ENCODE results near the gene SALL4. TPM values are rescaled to one million over a fixed set of nuclear protein-coding genes. Genes with fewer than 3 reads are reported as not detected.

The SALL4 gene
- total and polyA plus RNA-seq, 8 donors, result under 0.01 to 2.8 (median 0.69) TPM; not detected in 4

DNA sequence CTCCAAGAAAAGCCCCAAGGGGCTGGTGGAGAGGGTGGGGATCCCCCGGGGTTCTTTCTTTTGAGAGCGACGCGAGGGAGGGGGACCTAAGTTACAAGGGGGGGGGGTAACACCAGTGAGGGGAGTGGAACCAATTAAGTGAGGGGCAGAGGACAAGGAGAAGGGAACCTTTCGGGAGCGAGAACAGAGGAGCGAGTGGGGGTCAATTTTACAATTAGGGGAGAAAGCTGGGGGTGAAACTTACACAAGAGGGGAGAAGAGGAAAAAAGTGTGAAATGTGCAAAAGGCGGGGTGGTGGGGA lies 548 bp downstream of the SALL4 start:
- TF ChIP-seq, protein P1, sequence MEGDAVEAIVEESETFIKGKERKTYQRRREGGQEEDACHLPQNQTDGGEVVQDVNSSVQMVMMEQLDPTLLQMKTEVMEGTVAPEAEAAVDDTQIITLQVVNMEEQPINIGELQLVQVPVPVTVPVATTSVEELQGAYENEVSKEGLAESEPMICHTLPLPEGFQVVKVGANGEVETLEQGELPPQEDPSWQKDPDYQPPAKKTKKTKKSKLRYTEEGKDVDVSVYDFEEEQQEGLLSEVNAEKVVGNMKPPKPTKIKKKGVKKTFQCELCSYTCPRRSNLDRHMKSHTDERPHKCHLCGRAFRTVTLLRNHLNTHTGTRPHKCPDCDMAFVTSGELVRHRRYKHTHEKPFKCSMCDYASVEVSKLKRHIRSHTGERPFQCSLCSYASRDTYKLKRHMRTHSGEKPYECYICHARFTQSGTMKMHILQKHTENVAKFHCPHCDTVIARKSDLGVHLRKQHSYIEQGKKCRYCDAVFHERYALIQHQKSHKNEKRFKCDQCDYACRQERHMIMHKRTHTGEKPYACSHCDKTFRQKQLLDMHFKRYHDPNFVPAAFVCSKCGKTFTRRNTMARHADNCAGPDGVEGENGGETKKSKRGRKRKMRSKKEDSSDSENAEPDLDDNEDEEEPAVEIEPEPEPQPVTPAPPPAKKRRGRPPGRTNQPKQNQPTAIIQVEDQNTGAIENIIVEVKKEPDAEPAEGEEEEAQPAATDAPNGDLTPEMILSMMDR (IDR thresholded peaks at IDR 0.05), result no peak
- Histone ChIP-seq H3K9me3 (no peaks in the 10 kb centered on the region), H3K27ac (no peak overlapping the region), H3K36me3 (no peaks in the 10 kb centered on the region), H3K4me3 (peak overlapping the region; percentile 37 to 60 (median 40)), H3K4me1 (peaks cover 19 to 31% (median 27%) of the 10 kb centered on the region in 4 donors), H3K27me3 (peaks cover 15 to 56% (median 30%) of the 10 kb centered on the region in 3 donors)
- intact Hi-C loops (cut with DNase I; ENCODE audit: low total_unique reads), result no loop called here
- 2 to 12% (median 3%) methylated on average over 7 to 8 of the region's 8 CpGs for WGBS, 5 donors
- DNase-seq, result no peak

DNA sequence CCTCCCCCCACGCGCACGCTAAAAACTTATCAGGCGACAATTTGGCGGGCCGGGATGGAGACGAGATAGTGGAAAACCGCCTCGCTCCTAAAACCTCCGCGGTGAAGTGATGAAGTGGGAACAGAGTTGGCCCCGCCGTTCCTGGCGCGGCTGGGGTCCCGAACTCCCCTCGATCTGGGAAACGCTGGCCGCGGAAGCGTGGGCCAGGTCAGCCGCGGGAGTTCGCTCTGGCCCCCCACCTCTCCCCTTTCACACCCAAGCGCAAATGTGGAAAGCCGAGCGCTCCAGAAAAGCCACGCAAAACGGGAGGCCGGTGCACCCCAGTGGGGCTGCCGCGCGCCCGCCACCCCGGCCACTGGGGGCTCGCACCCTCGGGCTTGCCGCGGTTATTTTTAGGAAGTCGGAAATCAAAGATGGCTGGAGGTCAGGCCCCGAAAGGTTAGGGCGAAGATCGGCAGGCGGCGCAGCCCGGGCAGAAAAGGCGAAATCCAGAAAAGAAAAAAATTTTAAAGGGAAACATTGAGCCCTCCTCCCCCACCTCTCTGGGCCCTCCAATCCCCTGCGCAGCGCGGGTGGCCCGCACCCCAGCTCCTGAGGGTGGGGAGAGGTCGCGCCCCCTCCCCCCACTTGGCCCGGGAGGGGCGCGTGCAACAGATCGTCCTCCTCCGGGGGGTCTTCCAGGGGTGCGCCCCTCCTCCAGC lies 1.0 kb downstream of the SALL4 start:
- peaks cover 15 to 56% (median 30%) of the 10 kb centered on the region in 3 donors for H3K27me3 ChIP-seq
- intact Hi-C loops (cut with DNase I; ENCODE audit: low total_unique reads), result no loop called here

DNA sequence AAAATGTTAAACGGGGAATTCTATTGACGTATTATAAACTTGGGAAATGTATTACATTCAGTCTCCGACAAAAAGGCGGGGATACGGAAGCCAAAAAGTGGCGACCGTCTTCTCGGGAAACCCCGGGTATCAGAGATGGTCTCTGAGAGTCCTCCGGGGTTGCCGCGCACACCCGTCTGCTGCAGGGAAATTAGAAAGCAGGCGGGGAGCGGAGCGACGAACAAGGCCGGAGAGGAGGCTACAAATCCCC lies 1.5 kb downstream of the SALL4 start:
- H3K4me1 ChIP-seq, result peaks cover 19 to 31% (median 27%) of the 10 kb centered on the region in 4 donors
- peaks cover 15 to 56% (median 30%) of the 10 kb centered on the region in 3 donors for H3K27me3 ChIP-seq
- no peaks in the 10 kb centered on the region for H3K36me3 ChIP-seq
- H3K27ac ChIP-seq, result no peak overlapping the region
- TF ChIP-seq POLR2A (IDR thresholded peaks at IDR 0.05), result no peak
- TF ChIP-seq POLR2AphosphoS5 (IDR thresholded peaks at IDR 0.05), result no peak
- no peak for TF ChIP-seq EP300 (IDR thresholded peaks at IDR 0.05)
- TF ChIP-seq, protein P1 (IDR thresholded peaks at IDR 0.05), result no peak
- intact Hi-C loops (cut with DNase I; ENCODE audit: low total_unique reads), result no loop called here
- WGBS, 5 donors, result 0 to 2% (median 1%) methylated on average over 18 of the region's 18 CpGs
- peak; percentile 25 to 69 for DNase-seq
- peak overlapping the region; percentile 37 to 60 (median 40) for H3K4me3 ChIP-seq
- no peaks in the 10 kb centered on the region for H3K9me3 ChIP-seq

More for the DNA sequence above, 1.0 kb downstream of the SALL4 start:
- Histone ChIP-seq H3K36me3 (no peaks in the 10 kb centered on the region), H3K4me1 (peaks cover 19 to 31% (median 27%) of the 10 kb centered on the region in 4 donors), H3K9me3 (no peaks in the 10 kb centered on the region), H3K4me3 (peak overlapping the region; percentile 37 to 60 (median 40)), H3K27ac (no peak overlapping the region)
- peak; percentile 23 to 56 for DNase-seq
- WGBS, 5 donors, result 1 to 2% (median 1%) methylated on average over 43 to 59 of the region's 59 CpGs
- TF ChIP-seq POLR2A (IDR thresholded peaks at IDR 0.05), result no peak
- TF ChIP-seq EP300 (IDR thresholded peaks at IDR 0.05), result no peak
- no peak for TF ChIP-seq POLR2AphosphoS5 (IDR thresholded peaks at IDR 0.05)
- TF ChIP-seq, protein P1 (IDR thresholded peaks at IDR 0.05), result no peak

DNA sequence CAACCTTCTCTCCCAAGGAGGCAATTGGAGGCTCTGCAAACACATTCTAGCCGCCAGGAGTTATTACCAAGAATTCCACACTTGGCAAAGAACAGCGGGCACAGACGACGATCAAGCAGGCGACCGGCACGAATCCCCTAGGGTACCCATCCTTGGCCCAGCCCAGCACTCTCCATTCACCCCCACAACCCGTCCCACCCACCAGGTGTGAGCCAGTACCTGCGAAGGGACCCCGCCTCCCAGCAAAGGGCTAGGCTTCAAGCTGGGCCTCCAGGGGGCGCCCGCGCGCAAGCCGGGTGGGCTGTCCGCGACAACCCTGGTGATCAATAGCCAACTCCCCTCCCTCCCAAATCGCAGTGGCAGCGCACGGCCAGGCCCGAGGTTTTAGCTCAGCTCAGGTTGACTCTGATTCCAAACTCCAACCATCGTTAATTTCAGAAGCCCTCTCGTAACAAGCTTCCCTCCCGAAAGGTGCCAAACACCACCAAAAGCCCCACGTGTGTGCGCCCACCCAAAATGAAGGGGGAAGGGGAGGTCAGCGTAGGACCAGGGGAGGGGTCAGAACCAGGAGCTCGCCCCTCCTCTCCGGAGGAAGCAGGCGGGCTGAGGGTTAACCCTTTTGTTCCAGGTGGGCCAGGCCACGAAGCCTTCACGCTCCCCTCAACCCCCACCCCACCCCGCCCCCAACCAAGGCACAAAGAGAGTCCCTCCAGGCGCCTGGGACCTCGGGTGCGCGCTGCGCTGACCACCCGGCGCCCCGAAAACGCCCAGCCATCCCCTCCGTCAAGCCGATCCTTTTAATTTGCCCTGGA lies 2.1 kb downstream of the SALL4 start:
- H3K4me1 ChIP-seq, result peaks cover 19 to 31% (median 27%) of the 10 kb centered on the region in 4 donors
- H3K27ac ChIP-seq, result no peak overlapping the region
- peaks cover 15 to 57% (median 30%) of the 10 kb centered on the region in 3 donors for H3K27me3 ChIP-seq
- WGBS, 5 donors, result 1 to 2% (median 1%) methylated on average over 33 to 44 of the region's 44 CpGs
- no peaks in the 10 kb centered on the region for H3K9me3 ChIP-seq
- peak; percentile 72 to 94 for DNase-seq
- intact Hi-C loops (cut with DNase I; ENCODE audit: low total_unique reads), result no loop called here
- TF ChIP-seq EP300 (IDR thresholded peaks at IDR 0.05) (no peak), POLR2A (IDR thresholded peaks at IDR 0.05) (no peak), POLR2AphosphoS5 (IDR thresholded peaks at IDR 0.05) (no peak)
- TF ChIP-seq, protein P1 (IDR thresholded peaks at IDR 0.05), result peak in 5 of 7 experiments; percentile 48 to 76 (median 63)
- no peaks in the 10 kb centered on the region for H3K36me3 ChIP-seq
- peak overlapping the region; percentile 37 to 60 (median 40) for H3K4me3 ChIP-seq

Measured in stomach (tissue), 9 donors.